ENCODE data around the gene BCAT1.

- TF ChIP-seq POLR2A (IDR thresholded peaks at IDR 0.05; ENCODE audit: low read depth, low read length): no peak
- TF ChIP-seq TAF1 (IDR thresholded peaks at IDR 0.05; ENCODE audit: borderline replicate concordance, low read depth, low read length): no peak
Observed at GRCh38 chr12:24872211-24872610, 76.7 kb downstream of the BCAT1 start.
